ENCODE measurements around the gene SS18L1.

DNA sequence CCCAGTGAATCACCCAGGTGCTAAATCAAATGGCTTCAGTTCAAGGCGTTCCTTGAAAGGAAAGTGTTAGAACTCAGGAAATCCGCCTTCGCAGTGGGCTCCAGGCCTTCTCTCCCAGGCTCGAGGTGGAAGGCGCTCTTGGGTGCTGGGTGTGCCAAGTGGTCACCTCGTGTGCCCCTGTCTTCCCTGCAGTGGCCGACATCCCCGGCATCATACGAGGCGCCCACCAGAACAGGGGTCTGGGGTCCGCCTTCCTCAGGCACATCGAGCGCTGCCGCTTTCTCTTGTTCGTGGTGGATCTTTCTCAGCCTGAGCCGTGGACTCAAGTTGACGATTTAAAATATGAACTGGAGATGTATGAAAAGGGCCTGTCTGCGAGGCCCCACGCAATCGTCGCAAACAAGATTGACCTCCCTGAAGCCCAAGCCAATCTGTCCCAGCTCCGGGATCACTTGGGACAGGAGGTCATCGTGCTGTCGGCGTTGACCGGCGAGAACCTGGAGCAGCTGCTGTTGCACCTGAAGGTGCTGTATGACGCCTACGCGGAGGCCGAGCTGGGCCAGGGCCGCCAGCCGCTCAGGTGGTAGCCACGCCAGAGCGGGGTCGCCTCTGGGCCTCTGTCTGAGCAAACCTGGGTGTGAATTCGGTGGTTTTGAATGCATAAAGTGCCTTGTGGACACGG lies 57.1 kb downstream of the SS18L1 start:
- TF ChIP-seq ZNF384 (IDR thresholded peaks at IDR 0.05) (no peak), BHLHE40 (IDR thresholded peaks at IDR 0.05; ENCODE audit: borderline replicate concordance) (no peak), SP1 (IDR thresholded peaks at IDR 0.05) (no peak), LEF1 (IDR thresholded peaks at IDR 0.05; ENCODE audit: borderline replicate concordance) (no peak), CTBP1 (IDR thresholded peaks at IDR 0.05; ENCODE audit: borderline replicate concordance) (no peak), SUZ12 (IDR thresholded peaks at IDR 0.05) (no peak), ARNT (IDR thresholded peaks at IDR 0.05) (no peak), FOXA1 (IDR thresholded peaks at IDR 0.05) (no peak), NFRKB (IDR thresholded peaks at IDR 0.05) (no peak), PKNOX1 (IDR thresholded peaks at IDR 0.05) (no peak), FOXM1 (IDR thresholded peaks at IDR 0.05; ENCODE audit: borderline replicate concordance) (no peak), FOXK2 (IDR thresholded peaks at IDR 0.05) (no peak), ELF4 (IDR thresholded peaks at IDR 0.05) (no peak)
